ENCODE measurements around the gene KIFBP.

DNA sequence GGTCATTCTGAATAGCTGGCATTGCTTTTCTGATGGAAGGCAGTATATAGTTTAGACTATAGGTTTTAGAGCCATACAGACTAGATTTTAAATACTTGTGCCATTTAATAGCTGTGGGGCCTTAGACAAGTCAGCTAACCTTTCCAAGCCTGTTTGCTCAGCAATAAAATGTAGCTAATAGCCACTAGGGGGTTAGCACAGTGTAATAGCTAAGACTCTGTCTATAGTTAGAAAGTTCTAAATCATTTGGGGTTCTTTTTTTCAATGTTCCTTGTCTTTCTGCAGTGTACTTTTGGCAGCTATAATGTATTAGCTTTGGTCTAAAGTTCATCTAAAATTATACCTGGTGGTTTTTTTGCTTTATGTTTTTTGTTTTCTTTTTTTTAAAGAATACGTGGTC, 7.5 kb upstream of the KIFBP start:
- no peak for TF ChIP-seq EGR1 (IDR thresholded peaks at IDR 0.05)
- TF ChIP-seq RAD21 (IDR thresholded peaks at IDR 0.05; ENCODE audit: low read depth): no peak
- no peak for TF ChIP-seq TCF12 (IDR thresholded peaks at IDR 0.05; ENCODE audit: low read depth)
- no peak for TF ChIP-seq CEBPB (IDR thresholded peaks at IDR 0.05)
- no peak for TF ChIP-seq NFIC (IDR thresholded peaks at IDR 0.05)
- TF ChIP-seq YY1 (IDR thresholded peaks at IDR 0.05; ENCODE audit: low read depth): no peak
- no peak for TF ChIP-seq TAF1 (IDR thresholded peaks at IDR 0.05; ENCODE audit: low read depth)
- TF ChIP-seq CREB1 (IDR thresholded peaks at IDR 0.05; ENCODE audit: low read depth): no peak
- TF ChIP-seq MAX (IDR thresholded peaks at IDR 0.05): no peak
- TF ChIP-seq REST (IDR thresholded peaks at IDR 0.05; ENCODE audit: low read depth): no peak
- no peak for TF ChIP-seq FOXM1 (IDR thresholded peaks at IDR 0.05; ENCODE audit: borderline replicate concordance, low read depth)
- TF ChIP-seq EP300 (IDR thresholded peaks at IDR 0.05; ENCODE audit: borderline replicate concordance): no peak
